ENCODE measurements around the gene KBTBD4.

Gene KBTBD4

DNA sequence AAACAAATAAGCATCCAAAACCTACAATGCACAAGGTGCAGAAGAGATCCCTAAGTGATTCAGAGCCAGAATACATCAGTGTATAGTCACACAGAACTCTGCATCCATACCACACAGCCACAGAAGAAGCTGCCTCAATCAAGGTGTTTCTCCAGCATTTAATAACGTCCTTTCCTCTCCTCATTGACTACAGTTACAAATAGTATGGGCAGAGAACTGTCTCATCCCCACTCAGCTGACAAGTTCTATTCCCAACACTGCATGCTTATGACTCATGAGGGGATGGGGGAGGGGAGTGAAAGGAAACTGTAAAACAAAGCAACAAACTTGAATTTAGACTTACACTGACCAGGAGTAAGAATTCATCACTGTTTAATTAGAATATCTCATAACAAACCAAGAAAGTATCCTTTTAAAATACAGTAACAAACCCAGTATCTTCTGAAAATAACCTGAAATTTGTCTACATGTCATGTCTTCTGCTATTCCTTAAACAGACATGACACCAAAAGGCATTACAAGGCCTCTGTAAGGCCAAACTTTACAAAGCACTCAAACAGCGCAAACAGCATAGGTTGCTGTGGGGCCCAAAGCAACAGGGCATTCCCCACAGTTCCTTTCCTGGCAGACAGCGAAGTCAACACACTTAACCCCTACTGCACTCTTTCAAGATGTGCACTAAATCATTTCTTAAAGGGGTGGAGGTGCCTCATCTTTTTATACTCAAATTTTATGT lies 55.1 kb downstream of the KBTBD4 start:
- DNase-seq, result no peak

Measured in NCI-H82 (cell line).